GM18498 (cell line): Measurements from ENCODE around the gene CTNS.

Experiments
- ATAC-seq: cut with Tn5 transposase; IDR thresholded peaks from one replicate; pipeline ENCODE4 v1.9.1; 2021; ENCODE audit warnings: mild to moderate bottlenecking, moderate library complexity; ENCODE audit not compliant: unreplicated experiment

Gene CTNS

GRCh38 chr17:3657874-3658783 is 21.6 kb downstream of the CTNS start:
- no peak for ATAC-seq

DNA sequence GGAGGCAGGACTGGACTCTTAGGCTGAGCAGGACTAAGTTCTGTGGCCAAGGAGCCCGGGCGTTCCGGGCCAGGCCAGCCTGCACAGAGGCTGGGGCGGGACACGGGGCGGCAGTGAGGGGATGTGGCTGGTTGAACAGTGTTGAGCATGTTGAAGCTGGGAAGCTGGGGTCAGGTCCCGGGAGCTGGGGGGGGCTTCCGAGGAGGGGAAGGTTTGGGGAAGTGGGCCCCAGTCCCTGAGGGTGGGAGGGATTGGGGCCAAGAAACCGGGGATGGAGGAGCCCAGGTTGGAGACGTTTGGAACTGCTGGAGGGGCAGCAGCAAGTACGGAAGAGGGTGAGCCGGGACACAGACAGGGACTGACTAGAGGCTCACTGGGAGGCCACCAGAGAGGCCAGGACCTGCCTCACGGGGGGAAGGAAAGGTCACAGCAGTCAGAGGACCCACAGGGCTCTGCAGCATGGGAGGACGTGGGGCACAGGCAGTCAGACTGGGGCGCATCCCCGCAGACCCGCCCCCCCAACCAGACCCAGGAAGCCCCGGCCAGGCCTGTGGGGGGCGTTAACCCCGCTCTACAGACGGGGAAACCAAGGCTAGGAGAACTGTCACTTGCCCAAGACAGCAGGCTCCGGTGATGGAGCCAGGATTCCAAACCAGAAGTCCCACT is 22.4 kb downstream of the CTNS start:
- ATAC-seq: no peak

- no peak for ATAC-seq
Observed at GRCh38 chr17:3659541-3660111, 23.1 kb downstream of the CTNS start.

DNA sequence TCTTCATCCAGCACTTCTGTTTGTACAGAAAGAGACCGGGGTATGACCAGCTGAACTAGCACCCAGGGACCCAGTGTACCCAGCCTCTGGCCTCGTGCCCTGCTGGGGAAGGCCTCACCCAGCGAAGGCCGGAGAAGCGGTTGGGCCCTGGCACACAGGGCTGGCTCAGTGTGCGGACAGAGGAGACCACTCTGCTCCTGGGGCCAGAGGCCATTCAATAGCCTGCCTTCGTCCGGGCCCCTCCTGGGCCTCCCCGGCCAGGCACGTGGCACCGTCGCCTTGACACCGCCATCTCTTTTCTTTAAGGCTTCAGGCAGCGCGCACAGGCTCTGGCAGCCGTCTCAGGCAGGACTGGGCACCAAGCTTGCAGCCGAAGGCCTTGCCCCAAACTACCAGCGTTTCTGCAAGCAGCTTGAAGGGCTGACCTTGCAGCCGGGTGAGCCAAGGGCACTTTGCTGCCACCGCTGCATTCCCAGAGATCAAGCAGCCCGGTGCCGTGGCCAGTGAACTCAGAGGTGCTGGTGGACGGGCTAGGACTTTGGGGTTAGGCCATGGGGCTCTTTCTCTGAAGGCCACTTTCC is 23.8 kb downstream of the CTNS start:
- ATAC-seq: no peak

- ATAC-seq: no peak
Observed at GRCh38 chr17:3663102-3664011, 26.8 kb downstream of the CTNS start.

DNA sequence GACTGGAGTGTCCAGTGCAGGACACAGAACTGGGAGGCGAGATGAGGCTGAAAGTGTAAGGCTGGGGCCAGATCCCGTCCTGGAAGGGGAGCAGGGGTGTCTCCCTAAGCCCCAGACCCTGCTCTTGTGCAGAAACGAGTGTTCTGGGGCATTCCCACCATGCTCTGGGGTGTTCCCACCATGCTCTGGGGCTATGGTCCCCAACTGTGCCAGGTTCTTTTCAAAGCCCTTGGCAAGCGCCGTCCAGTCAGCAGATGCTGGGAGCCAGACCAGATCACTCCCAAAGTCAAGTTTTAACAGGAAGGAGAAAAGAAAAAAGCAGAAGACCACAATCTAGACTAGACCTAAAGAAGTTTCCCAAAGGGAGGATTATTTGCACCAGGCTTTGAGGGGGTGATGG is 29.3 kb downstream of the CTNS start:
- no peak for ATAC-seq

GRCh38 chr17:3666516-3666915 is 30.0 kb downstream of the CTNS start:
- ATAC-seq: no peak

- ATAC-seq: peak; percentile 12
Observed at GRCh38 chr17:3667366-3668278, 31.1 kb downstream of the CTNS start.

GRCh38 chr17:3668279-3669084 is 31.9 kb downstream of the CTNS start, which contains the start of the genes EMC6 and TAX1BP3:
Gene EMC6 (plus strand): TSS chr17:3668812. CDS start chr17:3669147, 335 bp downstream.
Gene TAX1BP3 (minus strand): TSS chr17:3668578. CDS start chr17:3668526, 52 bp downstream.
- peak; percentile 88 for ATAC-seq

DNA sequence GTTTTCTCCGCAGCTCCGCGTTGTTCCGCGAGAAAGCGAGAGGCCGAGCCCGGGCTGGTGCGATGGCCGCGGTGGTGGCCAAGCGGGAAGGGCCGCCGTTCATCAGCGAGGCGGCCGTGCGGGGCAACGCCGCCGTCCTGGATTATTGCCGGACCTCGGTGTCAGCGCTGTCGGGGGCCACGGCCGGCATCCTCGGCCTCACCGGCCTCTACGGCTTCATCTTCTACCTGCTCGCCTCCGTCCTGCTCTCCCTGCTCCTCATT is 32.5 kb downstream of the CTNS start:
- ATAC-seq: peak; percentile 5

DNA sequence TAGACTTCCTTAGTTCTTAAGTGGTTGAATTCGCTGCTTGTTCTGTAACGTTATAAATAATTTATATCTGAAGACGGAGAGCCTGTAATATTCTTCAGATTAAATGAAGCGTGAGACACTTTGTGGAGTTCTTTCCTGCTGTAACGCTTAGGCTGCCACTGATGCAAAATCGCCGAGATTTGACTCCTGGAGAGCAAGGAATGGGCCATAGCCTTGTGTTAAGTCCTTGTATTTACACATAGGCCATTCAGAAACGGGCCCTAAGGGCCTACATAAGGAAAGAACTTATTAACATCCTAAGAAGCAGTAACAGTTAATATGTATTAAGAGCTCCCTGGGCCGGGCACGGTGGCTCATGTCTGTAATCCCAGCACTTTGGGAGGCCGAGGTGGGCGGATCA is 33.0 kb downstream of the CTNS start:
- no peak for ATAC-seq

DNA sequence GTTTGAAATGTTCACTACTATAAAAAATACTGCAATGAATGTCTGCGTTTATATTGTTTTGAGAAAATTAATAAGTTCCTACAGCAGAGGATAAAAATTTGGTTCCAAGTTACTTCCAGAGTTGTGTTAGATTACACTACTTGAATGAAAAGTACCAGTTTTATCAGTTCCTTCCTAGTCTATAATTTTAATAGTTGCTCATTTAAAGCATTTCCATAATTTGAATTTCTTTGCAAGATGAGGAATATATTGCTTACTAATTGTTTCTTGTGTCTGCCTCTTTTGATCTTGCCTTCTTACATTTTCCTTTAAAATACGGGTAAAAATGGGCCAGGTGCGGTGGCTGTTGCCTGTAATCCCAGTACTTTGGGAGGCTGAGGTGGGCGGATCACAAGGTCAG is 36.0 kb downstream of the CTNS start:
- ATAC-seq: no peak

DNA sequence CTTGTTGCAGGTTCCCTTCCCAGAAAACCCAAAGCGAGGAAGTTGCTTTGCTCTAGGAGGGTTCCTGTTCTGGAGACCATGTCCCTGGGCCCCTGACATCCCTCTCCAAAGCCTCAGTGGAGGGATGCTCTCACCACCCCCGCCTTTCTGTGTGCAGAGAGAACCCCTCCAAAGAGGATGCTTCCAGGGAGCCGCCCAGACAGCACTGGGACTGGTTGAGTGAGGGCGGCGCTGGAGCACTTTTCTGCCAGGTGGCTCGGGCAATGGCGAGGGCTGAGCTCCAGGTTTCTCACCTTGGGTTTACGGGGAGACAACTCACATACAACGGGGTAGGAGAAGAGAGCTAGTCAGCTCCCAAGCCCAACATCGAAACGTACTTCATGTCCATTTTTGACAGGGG is 39.3 kb downstream of the CTNS start:
- ATAC-seq: no peak

- no peak for ATAC-seq
Observed at GRCh38 chr17:3678095-3678820, 41.7 kb downstream of the CTNS start.

- no peak for ATAC-seq
Observed at GRCh38 chr17:3678821-3679530, 42.4 kb downstream of the CTNS start.

GRCh38 chr17:3679531-3680126 is 43.1 kb downstream of the CTNS start:
- ATAC-seq: no peak

- no peak for ATAC-seq
Observed at GRCh38 chr17:3681057-3681456, 44.5 kb downstream of the CTNS start.
